T-helper 17 cell (primary cell): ENCODE data around the gene UBAP2. TPM values are rescaled to one million over a fixed set of nuclear protein-coding genes. Genes with fewer than 3 reads are reported as not detected.

Source experiments
- ATAC-seq: fragments of 150-1000 bp; cut with Tn5 transposase; 2 replicates; pipeline ENCODE4 v1.10.0; 2021; ENCODE audit warnings: mild to moderate bottlenecking, moderate library complexity
- DNase-seq, 3 donors: peaks; one replicate each; pipeline versions ENCODE4 v3.0.0 to v3.0.0-alpha.2; 2020 to 2021
- H3K9me3 ChIP-seq: one replicate; pipeline ENCODE4 v1.7.0; 2013; ENCODE audit warnings: low read length, mild to moderate bottlenecking; ENCODE audit not compliant: control insufficient read depth, poor library complexity, severe bottlenecking
- H3K27ac Mint-ChIP-seq: one replicate; pipeline ENCODE4 v1.8.0; 2022; ENCODE audit warnings: mild to moderate bottlenecking, moderate library complexity, mixed read lengths
- H3K27me3 Mint-ChIP-seq: one replicate; pipeline ENCODE4 v1.8.0; 2022; ENCODE audit warnings: mixed read lengths
- H3K36me3 Mint-ChIP-seq: one replicate; pipeline ENCODE4 v1.8.0; 2022; ENCODE audit warnings: low read depth, mixed read lengths
- H3K4me1 Mint-ChIP-seq: one replicate; pipeline ENCODE4 v1.8.0; 2022; ENCODE audit warnings: mild to moderate bottlenecking, mixed read lengths
- H3K4me3 Mint-ChIP-seq: one replicate; pipeline ENCODE4 v1.8.0; 2022; ENCODE audit warnings: mild to moderate bottlenecking, moderate library complexity, mixed read lengths
- total RNA-seq, 4 donors: library from RNA in 2 of 4; stranded (reverse) in 2 of 4; gene quantifications; one replicate each; pipeline ENCODE4 v1.2.3 and lab custom pipeline; 2022 to 2026

Gene UBAP2
- total RNA-seq (10 to 100 TPM; 33.9 to 37.3 TPM), total RNA-seq (lab: John Stamatoyannopoulos, UW) (52.4 to 60.2 reads per million in 2 donors)

- Mint-ChIP-seq H3K36me3 (peaks cover 3% of the 10 kb centered on the region), H3K4me3 (peak within 1 kb of the TSS; percentile 100), H3K27me3 (no peaks in the 10 kb centered on the region), H3K4me1 (peaks cover 25% of the 10 kb centered on the region), H3K27ac (peak within 1 kb of the TSS; percentile 98)
- H3K9me3 ChIP-seq = no peaks in the 10 kb centered on the region
- DNase-seq (peak; percentile 89 to 93 (median 91)), ATAC-seq (peak; percentile 86)
These were observed at the start of gene UBAP2 for GRCh38 chr9:34048727-34049629. UBAP2 (minus strand) TSS chr9:34048887; CDS start chr9:34017148, 31,739 bp downstream.

- no peaks in the 10 kb centered on the region for H3K27me3 Mint-ChIP-seq
- no peak for ATAC-seq
- no peak for DNase-seq
- no peaks in the 10 kb centered on the region for H3K36me3 Mint-ChIP-seq
- no peak overlapping the region for H3K4me3 Mint-ChIP-seq
- peak overlapping the region; percentile 11 for H3K27ac Mint-ChIP-seq
- H3K9me3 ChIP-seq = no peaks in the 10 kb centered on the region
- H3K4me1 Mint-ChIP-seq = peaks cover under 1% of the 10 kb centered on the region
These were observed 49.6 kb upstream of the UBAP2 start for GRCh38 chr9:34098307-34098706.

- Mint-ChIP-seq H3K36me3 (peaks cover 3% of the 10 kb centered on the region), H3K27me3 (no peaks in the 10 kb centered on the region), H3K4me1 (peaks cover 3% of the 10 kb centered on the region), H3K4me3 (no peak overlapping the region), H3K27ac (peak overlapping the region; percentile 11)
- ATAC-seq = no peak
- H3K9me3 ChIP-seq = no peaks in the 10 kb centered on the region
- DNase-seq = no peak
These were observed 49.2 kb upstream of the UBAP2 start for GRCh38 chr9:34097865-34098264.

- Mint-ChIP-seq H3K4me3 (no peak overlapping the region), H3K27ac (no peak overlapping the region), H3K36me3 (peaks cover 3% of the 10 kb centered on the region), H3K27me3 (no peaks in the 10 kb centered on the region), H3K4me1 (peaks cover 3% of the 10 kb centered on the region)
- DNase-seq = no peak
- no peaks in the 10 kb centered on the region for H3K9me3 ChIP-seq
- no peak for ATAC-seq
These were observed 48.1 kb upstream of the UBAP2 start for GRCh38 chr9:34096751-34097150.

GRCh38 chr9:34093578-34093977, 44.9 kb upstream of the UBAP2 start:
- H3K4me3 Mint-ChIP-seq = no peak overlapping the region
- DNase-seq = no peak
- no peak overlapping the region for H3K27ac Mint-ChIP-seq

DNA sequence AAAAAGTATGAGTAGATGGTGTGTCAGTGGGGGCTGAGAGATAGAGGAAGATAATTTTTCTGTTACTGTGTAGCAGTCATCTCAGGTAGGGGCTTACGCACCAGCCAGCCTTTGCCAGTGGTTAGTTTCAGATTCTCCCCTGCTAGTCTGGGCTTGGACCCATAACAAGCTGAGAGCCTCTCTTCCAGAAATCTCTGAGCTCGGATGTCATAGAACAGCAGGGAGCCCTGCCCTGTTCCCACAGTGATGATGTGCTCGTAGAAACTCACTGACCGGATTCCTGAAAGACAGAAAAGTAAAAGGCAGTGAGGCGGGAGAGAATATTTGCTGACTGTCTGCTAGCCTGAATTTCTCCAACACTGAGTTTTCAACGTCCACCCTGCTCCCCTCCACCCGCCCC, 40.6 kb upstream of the UBAP2 start:
- Mint-ChIP-seq H3K27me3 (no peaks in the 10 kb centered on the region), H3K4me3 (no peak overlapping the region), H3K27ac (no peak overlapping the region), H3K36me3 (peaks cover 8% of the 10 kb centered on the region), H3K4me1 (peaks cover 3% of the 10 kb centered on the region)
- no peak for DNase-seq
- no peaks in the 10 kb centered on the region for H3K9me3 ChIP-seq
- no peak for ATAC-seq

More at GRCh38 chr9:34093578-34093977, 44.9 kb upstream of the UBAP2 start:
- Mint-ChIP-seq H3K27me3 (no peaks in the 10 kb centered on the region), H3K36me3 (peaks cover 6% of the 10 kb centered on the region), H3K4me1 (peaks cover 3% of the 10 kb centered on the region)
- H3K9me3 ChIP-seq = no peaks in the 10 kb centered on the region
- ATAC-seq = no peak

DNA sequence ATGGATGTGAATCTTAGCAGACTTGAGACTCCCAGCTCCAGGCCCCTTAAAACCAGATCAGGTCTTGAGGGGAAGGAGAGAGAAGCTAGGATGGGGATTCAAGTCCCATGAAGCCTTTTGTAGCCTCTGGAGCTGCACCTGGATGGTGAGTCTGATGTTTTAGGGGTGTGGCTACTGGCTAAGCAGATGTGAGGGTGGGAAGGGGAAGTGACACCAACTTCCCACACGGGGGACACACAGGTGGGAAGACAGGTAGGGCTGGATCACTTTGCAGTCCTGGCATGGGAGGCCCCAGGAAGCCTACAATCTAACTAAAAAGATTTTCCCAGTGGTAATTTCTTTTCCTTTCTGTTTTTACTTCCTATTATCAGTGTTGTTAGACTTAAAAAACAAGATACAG, 38.7 kb upstream of the UBAP2 start:
- no peak overlapping the region for H3K4me3 Mint-ChIP-seq
- no peak for DNase-seq
- no peaks in the 10 kb centered on the region for H3K4me1 Mint-ChIP-seq
- ATAC-seq = no peak
- H3K9me3 ChIP-seq = no peaks in the 10 kb centered on the region
- H3K27me3 Mint-ChIP-seq = no peaks in the 10 kb centered on the region
- peaks cover 5% of the 10 kb centered on the region for H3K36me3 Mint-ChIP-seq
- peak overlapping the region; percentile 67 for H3K27ac Mint-ChIP-seq

DNA sequence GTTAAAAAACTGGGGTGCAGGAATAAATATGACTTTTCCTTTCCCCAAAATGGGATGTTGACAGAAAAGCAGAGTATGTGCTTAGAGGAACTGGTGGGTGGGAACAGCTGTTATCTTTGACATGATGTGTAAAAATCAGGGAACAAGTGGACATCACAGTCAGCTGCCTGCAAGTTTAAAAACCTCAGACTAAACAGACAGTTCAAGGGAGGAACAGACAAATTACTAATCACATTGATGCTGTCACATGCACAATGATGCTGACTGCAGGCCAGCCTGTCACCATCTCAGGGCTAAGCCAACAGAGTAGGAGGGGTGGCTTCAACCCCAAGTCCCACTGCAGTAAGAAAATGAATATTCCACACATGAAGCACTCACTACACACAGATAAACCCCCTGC, 38.2 kb upstream of the UBAP2 start:
- Mint-ChIP-seq H3K36me3 (peaks cover 5% of the 10 kb centered on the region), H3K27ac (peak overlapping the region; percentile 67), H3K4me1 (no peaks in the 10 kb centered on the region), H3K27me3 (no peaks in the 10 kb centered on the region), H3K4me3 (no peak overlapping the region)
- no peak for ATAC-seq
- DNase-seq = no peak
- no peaks in the 10 kb centered on the region for H3K9me3 ChIP-seq

- no peaks in the 10 kb centered on the region for H3K9me3 ChIP-seq
- no peak for ATAC-seq
- H3K4me3 Mint-ChIP-seq = no peak overlapping the region
- H3K36me3 Mint-ChIP-seq = peaks cover 5% of the 10 kb centered on the region
- peak overlapping the region; percentile 43 for H3K27ac Mint-ChIP-seq
- DNase-seq = no peak
- no peaks in the 10 kb centered on the region for H3K27me3 Mint-ChIP-seq
- no peaks in the 10 kb centered on the region for H3K4me1 Mint-ChIP-seq
These were observed 37.2 kb upstream of the UBAP2 start for GRCh38 chr9:34085581-34086500.

DNA sequence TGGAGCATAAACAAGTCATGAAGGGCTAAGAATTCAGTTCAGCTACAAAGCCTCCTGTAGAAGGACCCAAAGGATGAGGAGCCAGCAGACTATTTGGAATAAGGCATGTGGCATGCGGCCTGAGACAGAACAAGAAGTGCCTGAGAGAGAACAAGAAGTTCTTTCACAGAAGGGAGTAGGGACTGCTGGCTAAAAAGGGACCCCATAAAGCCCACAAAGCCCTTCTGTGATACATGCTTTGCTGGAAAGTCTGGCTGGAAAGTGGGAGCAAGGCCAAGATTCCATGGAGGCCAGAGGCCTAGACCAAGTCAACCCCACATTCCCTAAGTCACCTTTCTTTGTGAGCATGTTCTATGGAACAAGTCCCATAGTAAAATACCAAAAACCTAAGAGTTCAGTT, 35.9 kb upstream of the UBAP2 start:
- H3K4me1 Mint-ChIP-seq = no peaks in the 10 kb centered on the region
- H3K27ac Mint-ChIP-seq = peak overlapping the region; percentile 11
- ATAC-seq (no peak), DNase-seq (no peak)
- no peaks in the 10 kb centered on the region for H3K27me3 Mint-ChIP-seq
- no peaks in the 10 kb centered on the region for H3K9me3 ChIP-seq
- peaks cover 3% of the 10 kb centered on the region for H3K36me3 Mint-ChIP-seq
- no peak overlapping the region for H3K4me3 Mint-ChIP-seq

GRCh38 chr9:34079181-34079580, 30.5 kb upstream of the UBAP2 start:
- no peaks in the 10 kb centered on the region for H3K9me3 ChIP-seq
- no peak overlapping the region for H3K4me3 Mint-ChIP-seq
- H3K27ac Mint-ChIP-seq = no peak overlapping the region
- no peaks in the 10 kb centered on the region for H3K36me3 Mint-ChIP-seq
- DNase-seq (no peak), ATAC-seq (no peak)
- peaks cover 2% of the 10 kb centered on the region for H3K4me1 Mint-ChIP-seq
- H3K27me3 Mint-ChIP-seq = no peaks in the 10 kb centered on the region

DNA sequence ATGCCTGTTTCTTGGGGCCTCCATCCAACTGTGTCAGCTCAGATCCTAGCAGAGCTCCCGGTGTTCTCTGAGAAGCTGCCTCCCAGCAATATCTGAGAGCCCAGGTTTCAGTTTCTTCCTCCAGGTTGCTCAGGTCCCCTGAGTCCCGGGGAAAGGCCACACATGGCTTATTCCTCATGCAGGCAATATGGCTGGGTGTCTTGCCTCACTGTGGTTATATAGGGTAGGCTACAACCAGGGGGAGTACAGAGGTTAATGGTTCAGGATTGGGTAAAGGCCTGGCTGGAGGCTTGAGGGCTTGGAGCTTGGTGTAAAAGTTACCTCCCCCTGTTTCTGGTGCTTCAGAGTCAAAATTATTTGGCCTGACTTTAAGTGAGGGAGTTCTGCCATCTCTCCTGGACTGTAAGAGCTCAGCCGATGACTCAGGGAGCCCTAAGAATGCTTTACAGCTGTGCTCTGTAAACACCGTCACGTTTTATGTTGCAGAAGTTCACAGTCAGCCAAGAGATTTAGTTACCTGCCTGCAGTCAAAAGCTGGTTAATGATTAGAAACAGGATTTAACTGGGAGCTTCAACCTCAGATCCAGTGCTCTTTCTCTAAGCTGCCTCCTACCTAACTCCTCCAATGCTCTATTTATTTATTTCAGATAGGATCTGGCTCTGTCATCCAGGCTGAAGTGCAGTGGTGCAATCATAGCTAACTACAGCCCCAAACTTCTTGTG, 24.3 kb upstream of the UBAP2 start:
- no peaks in the 10 kb centered on the region for H3K9me3 ChIP-seq
- Mint-ChIP-seq H3K4me1 (peaks cover 3% of the 10 kb centered on the region), H3K36me3 (no peaks in the 10 kb centered on the region), H3K27me3 (no peaks in the 10 kb centered on the region), H3K27ac (no peak overlapping the region), H3K4me3 (no peak overlapping the region)
- DNase-seq (no peak), ATAC-seq (no peak)

DNA sequence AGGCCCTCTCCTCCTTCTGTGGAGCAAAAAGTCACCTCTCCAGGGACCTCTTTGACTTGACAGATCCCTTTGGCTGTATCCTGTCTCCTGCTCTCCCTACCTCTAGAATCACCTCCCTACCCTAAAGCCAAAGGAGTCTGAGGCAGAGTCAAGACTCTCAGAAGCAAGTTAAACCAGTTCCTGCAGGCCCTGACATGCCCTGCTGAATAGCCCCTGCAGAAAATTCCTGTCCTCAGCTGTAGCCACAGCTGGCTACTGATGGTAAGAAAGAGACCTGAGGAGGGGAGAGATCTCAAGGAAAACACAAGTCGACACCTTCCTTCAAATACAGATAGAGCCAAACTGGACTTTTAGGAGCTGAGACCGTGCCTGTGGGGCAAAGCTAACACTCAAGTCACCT, 23.7 kb upstream of the UBAP2 start:
- no peak overlapping the region for H3K4me3 Mint-ChIP-seq
- no peak overlapping the region for H3K27ac Mint-ChIP-seq
- DNase-seq = no peak
- ATAC-seq = no peak
- H3K27me3 Mint-ChIP-seq = no peaks in the 10 kb centered on the region
- no peaks in the 10 kb centered on the region for H3K36me3 Mint-ChIP-seq
- H3K4me1 Mint-ChIP-seq = peaks cover 3% of the 10 kb centered on the region
- no peaks in the 10 kb centered on the region for H3K9me3 ChIP-seq
